MM.1S (cell line): ENCODE data around the gene CACHD1.

Source experiments
- EZH2 ChIP-seq: fragments of 300-600 bp; sonication (generic); optimal IDR thresholded peaks from 2 replicates; pipeline ENCODE3; 2017; ENCODE audit warnings: low read depth, mild to moderate bottlenecking, antibody characterized with exemption, low read length, mixed read lengths
- EZH2phosphoT487 ChIP-seq: fragments of 300-600 bp; sonication (generic); IDR thresholded peaks from 2 replicates; pipeline ENCODE4 v1.6.1; 2018; ENCODE audit warnings: antibody characterized with exemption, low read length
- TF ChIP-seq, protein P1 (sequence below): fragments of 300-600 bp; sonication (generic); IDR thresholded peaks from 2 replicates; pipeline ENCODE4 v1.5.1; 2016; ENCODE audit warnings: antibody characterized with exemption, low read length, mixed read lengths

DNA sequence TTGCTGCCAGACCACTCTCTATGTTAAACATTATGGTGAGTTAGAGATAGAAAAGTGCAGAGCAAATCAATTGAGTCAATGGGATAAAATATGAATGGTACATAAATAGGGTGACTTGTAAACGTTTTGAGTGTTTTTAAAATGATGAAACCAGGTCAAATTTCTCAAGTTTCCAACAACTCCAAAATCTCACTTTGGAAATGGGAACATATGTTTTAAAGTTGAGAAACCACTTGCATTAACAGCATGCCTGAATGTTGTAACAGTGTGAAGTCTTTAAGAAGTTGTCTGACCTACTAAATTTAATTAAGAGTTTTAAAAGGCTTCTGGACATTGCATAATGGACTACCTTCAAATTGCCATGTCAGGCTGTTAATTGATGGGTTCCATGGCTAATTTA is 241.3 kb downstream of the CACHD1 start:
- TF ChIP-seq, protein P1, sequence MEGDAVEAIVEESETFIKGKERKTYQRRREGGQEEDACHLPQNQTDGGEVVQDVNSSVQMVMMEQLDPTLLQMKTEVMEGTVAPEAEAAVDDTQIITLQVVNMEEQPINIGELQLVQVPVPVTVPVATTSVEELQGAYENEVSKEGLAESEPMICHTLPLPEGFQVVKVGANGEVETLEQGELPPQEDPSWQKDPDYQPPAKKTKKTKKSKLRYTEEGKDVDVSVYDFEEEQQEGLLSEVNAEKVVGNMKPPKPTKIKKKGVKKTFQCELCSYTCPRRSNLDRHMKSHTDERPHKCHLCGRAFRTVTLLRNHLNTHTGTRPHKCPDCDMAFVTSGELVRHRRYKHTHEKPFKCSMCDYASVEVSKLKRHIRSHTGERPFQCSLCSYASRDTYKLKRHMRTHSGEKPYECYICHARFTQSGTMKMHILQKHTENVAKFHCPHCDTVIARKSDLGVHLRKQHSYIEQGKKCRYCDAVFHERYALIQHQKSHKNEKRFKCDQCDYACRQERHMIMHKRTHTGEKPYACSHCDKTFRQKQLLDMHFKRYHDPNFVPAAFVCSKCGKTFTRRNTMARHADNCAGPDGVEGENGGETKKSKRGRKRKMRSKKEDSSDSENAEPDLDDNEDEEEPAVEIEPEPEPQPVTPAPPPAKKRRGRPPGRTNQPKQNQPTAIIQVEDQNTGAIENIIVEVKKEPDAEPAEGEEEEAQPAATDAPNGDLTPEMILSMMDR: no peak
- TF ChIP-seq EZH2 (no peak), EZH2phosphoT487 (no peak)
